GM12878 (cell line): Measurements from ENCODE around the gene IRAK4. TPM values are rescaled to one million over a fixed set of nuclear protein-coding genes. Genes with fewer than 3 reads are reported as not detected.

Experiments
- FOXK2 ChIP-seq: fragments of 450-650 bp; IDR thresholded peaks from 2 replicates; pipeline ENCODE4 v1.6.1; 2017; ENCODE audit warnings: mild to moderate bottlenecking, moderate library complexity
- HCFC1 ChIP-seq: fragments of 150-350 bp; IDR thresholded peaks from 2 replicates; pipeline ENCODE4 v1.6.1; 2014; ENCODE audit warnings: low read length
- polyA plus RNA-seq, 11 experiments: library from polyadenylated mRNA; depleted of rRNA in 4 of 11; unstranded in 6 of 11; stranded (reverse) in 5 of 11; fragments of >200 nt; fragmentation: Nextera tagmentation in 4 of 11; fragmentation: Illumina TruSeq in 1 of 11; extraction: Ambion mirVana in 4 of 11; extraction: Trizol in 1 of 11; gene quantifications; 1 replicate in 1 of 11; 2 replicates in 10 of 11; pipeline versions ENCODE4 v1.2.1 to v1.2.3, GENCODE V29; 2011 to 2016; ENCODE audit warnings: inconsistent platforms in 2 of 11, missing spikeins in 2 of 11, low read depth in 1 of 11
- total RNA-seq, 4 experiments: library from RNA; depleted of rRNA in 3 of 4; stranded (reverse); fragments of >200 nt in 3 of 4; fragmentation: Illumina TruSeq in 1 of 4; extraction: Trizol in 1 of 4; gene quantifications; 2 replicates each; pipeline versions ENCODE4 v1.2.1 to v1.2.3, GENCODE V29; 2013 to 2021
- TF ChIP-seq, protein P1 (sequence below): IDR thresholded peaks from 2 replicates; pipeline ENCODE4 v1.6.1; 2012; ENCODE audit warnings: improper control_type of control experiment, low read depth, low read length; ENCODE audit not compliant: insufficient replicate concordance
- TF ChIP-seq, protein P2 (sequence below): fragments of 450-650 bp; IDR thresholded peaks from 2 replicates; pipeline ENCODE4 v1.6.1; 2017; ENCODE audit warnings: mild to moderate bottlenecking
- TF ChIP-seq, protein P3 (sequence below): fragments of 450-650 bp; formaldehyde crosslinking; IDR thresholded peaks from 2 replicates; pipeline ENCODE4 v1.4.0; 2020; ENCODE audit warnings: mild to moderate bottlenecking, moderate library complexity
- TF ChIP-seq, protein P4 (sequence below): IDR thresholded peaks from 2 replicates; pipeline ENCODE4 v1.6.1; 2011; ENCODE audit warnings: low read depth, low read length, improper control_type of control experiment, borderline replicate concordance

Gene IRAK4
- total and polyA plus RNA-seq, 10 of the 15 experiments (the other 5 are each of a cell fraction or from before 2014, with no cell fraction given): 7.9 to 46.8 (median 20.9) TPM

DNA sequence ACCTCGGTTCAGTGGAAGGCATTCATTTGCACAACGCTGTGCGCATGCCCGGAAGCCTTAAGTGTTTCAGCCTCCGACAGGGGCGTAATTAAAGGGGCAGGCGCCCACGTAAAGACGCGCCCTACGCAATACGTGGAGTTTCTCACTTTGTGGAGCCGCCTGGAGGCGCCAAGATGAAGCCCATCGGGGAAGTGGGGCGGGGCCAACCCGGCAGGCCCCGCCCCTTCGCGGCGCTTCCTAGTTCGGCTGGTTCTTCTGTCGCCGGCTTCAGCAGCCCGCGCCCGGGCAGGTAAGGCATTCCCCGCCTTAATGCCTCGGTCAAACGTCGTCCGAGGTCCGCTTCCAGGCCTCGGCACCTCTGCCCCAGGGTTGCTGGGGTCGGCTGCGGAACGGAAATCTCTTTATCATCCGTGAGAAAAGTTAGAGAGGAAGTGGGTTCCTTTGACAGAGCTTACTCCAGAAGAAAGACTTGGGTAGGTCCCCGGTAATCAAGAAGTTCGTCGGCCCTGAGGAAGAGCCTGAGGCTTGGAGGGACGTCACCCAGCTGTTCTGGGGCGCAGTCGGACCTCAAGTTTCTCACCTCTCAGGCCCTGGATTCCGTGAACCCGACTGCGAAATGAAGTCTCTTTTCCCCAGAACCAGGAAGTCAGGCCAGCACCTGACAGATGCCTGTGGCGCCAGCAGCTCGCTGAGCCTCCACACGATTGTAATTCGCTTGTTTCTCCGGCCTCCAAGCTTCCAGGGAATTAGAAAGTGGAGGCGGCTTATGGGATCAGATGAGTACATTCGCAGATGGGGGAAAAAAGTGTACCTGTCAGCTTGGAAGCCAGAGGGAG is at the start of gene IRAK4, which contains the start of gene PUS7L (continued):
- TF ChIP-seq, protein P1, sequence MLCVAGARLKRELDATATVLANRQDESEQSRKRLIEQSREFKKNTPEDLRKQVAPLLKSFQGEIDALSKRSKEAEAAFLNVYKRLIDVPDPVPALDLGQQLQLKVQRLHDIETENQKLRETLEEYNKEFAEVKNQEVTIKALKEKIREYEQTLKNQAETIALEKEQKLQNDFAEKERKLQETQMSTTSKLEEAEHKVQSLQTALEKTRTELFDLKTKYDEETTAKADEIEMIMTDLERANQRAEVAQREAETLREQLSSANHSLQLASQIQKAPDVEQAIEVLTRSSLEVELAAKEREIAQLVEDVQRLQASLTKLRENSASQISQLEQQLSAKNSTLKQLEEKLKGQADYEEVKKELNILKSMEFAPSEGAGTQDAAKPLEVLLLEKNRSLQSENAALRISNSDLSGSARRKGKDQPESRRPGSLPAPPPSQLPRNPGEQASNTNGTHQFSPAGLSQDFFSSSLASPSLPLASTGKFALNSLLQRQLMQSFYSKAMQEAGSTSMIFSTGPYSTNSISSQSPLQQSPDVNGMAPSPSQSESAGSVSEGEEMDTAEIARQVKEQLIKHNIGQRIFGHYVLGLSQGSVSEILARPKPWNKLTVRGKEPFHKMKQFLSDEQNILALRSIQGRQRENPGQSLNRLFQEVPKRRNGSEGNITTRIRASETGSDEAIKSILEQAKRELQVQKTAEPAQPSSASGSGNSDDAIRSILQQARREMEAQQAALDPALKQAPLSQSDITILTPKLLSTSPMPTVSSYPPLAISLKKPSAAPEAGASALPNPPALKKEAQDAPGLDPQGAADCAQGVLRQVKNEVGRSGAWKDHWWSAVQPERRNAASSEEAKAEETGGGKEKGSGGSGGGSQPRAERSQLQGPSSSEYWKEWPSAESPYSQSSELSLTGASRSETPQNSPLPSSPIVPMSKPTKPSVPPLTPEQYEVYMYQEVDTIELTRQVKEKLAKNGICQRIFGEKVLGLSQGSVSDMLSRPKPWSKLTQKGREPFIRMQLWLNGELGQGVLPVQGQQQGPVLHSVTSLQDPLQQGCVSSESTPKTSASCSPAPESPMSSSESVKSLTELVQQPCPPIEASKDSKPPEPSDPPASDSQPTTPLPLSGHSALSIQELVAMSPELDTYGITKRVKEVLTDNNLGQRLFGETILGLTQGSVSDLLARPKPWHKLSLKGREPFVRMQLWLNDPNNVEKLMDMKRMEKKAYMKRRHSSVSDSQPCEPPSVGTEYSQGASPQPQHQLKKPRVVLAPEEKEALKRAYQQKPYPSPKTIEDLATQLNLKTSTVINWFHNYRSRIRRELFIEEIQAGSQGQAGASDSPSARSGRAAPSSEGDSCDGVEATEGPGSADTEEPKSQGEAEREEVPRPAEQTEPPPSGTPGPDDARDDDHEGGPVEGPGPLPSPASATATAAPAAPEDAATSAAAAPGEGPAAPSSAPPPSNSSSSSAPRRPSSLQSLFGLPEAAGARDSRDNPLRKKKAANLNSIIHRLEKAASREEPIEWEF: no peak
- TF ChIP-seq, protein P2, sequence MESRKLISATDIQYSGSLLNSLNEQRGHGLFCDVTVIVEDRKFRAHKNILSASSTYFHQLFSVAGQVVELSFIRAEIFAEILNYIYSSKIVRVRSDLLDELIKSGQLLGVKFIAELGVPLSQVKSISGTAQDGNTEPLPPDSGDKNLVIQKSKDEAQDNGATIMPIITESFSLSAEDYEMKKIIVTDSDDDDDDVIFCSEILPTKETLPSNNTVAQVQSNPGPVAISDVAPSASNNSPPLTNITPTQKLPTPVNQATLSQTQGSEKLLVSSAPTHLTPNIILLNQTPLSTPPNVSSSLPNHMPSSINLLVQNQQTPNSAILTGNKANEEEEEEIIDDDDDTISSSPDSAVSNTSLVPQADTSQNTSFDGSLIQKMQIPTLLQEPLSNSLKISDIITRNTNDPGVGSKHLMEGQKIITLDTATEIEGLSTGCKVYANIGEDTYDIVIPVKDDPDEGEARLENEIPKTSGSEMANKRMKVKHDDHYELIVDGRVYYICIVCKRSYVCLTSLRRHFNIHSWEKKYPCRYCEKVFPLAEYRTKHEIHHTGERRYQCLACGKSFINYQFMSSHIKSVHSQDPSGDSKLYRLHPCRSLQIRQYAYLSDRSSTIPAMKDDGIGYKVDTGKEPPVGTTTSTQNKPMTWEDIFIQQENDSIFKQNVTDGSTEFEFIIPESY: no peak
- TF ChIP-seq, protein P3, sequence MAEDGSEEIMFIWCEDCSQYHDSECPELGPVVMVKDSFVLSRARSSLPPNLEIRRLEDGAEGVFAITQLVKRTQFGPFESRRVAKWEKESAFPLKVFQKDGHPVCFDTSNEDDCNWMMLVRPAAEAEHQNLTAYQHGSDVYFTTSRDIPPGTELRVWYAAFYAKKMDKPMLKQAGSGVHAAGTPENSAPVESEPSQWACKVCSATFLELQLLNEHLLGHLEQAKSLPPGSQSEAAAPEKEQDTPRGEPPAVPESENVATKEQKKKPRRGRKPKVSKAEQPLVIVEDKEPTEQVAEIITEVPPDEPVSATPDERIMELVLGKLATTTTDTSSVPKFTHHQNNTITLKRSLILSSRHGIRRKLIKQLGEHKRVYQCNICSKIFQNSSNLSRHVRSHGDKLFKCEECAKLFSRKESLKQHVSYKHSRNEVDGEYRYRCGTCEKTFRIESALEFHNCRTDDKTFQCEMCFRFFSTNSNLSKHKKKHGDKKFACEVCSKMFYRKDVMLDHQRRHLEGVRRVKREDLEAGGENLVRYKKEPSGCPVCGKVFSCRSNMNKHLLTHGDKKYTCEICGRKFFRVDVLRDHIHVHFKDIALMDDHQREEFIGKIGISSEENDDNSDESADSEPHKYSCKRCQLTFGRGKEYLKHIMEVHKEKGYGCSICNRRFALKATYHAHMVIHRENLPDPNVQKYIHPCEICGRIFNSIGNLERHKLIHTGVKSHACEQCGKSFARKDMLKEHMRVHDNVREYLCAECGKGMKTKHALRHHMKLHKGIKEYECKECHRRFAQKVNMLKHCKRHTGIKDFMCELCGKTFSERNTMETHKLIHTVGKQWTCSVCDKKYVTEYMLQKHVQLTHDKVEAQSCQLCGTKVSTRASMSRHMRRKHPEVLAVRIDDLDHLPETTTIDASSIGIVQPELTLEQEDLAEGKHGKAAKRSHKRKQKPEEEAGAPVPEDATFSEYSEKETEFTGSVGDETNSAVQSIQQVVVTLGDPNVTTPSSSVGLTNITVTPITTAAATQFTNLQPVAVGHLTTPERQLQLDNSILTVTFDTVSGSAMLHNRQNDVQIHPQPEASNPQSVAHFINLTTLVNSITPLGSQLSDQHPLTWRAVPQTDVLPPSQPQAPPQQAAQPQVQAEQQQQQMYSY (CRISPR knock-in tag): no peak
- TF ChIP-seq HCFC1 (0 out of 2 replicates have a peak, but pooled peaks have one; percentile 17), FOXK2 (no peak)
- TF ChIP-seq, protein P4, sequence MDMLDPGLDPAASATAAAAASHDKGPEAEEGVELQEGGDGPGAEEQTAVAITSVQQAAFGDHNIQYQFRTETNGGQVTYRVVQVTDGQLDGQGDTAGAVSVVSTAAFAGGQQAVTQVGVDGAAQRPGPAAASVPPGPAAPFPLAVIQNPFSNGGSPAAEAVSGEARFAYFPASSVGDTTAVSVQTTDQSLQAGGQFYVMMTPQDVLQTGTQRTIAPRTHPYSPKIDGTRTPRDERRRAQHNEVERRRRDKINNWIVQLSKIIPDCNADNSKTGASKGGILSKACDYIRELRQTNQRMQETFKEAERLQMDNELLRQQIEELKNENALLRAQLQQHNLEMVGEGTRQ: no peak
